ENCODE measurements around the gene ANGPT4.
"Not testable (repeated sequence)": the region's sequence is repeated elsewhere in the genome, so short reads cannot be mapped to it uniquely, and the experiment has no call there.

ANGPT4 gene

GRCh38 chr20:904039-904545 is 12.0 kb downstream of the ANGPT4 start:
- FAIRE-seq = no peak

GRCh38 chr20:897436-897835 is 18.7 kb downstream of the ANGPT4 start:
- not testable (repeated sequence) for FAIRE-seq

GRCh38 chr20:896501-897025 is 19.6 kb downstream of the ANGPT4 start:
- FAIRE-seq = no peak

GRCh38 chr20:892371-892770 is 23.8 kb downstream of the ANGPT4 start:
- not testable (repeated sequence) for FAIRE-seq

GRCh38 chr20:891706-892080 is 24.4 kb downstream of the ANGPT4 start:
- no peak for FAIRE-seq

- no peak for FAIRE-seq
Measured at GRCh38 chr20:891058-891705, 25.0 kb downstream of the ANGPT4 start.

GRCh38 chr20:890666-891057 is 25.5 kb downstream of the ANGPT4 start:
- no peak for FAIRE-seq

GRCh38 chr20:889932-890463 is 26.1 kb downstream of the ANGPT4 start:
- FAIRE-seq = no peak

GRCh38 chr20:889106-889505 is 27.0 kb downstream of the ANGPT4 start:
- FAIRE-seq = no peak

- FAIRE-seq = no peak
Measured at GRCh38 chr20:888057-888456, 28.1 kb downstream of the ANGPT4 start.

GRCh38 chr20:887137-887536 is 29.0 kb downstream of the ANGPT4 start:
- FAIRE-seq = no peak

- FAIRE-seq = no peak
Measured at GRCh38 chr20:884983-885952, 30.9 kb downstream of the ANGPT4 start.

- FAIRE-seq = no peak
Measured at GRCh38 chr20:881783-882144, 34.4 kb downstream of the ANGPT4 start.

- no peak for FAIRE-seq
Measured at GRCh38 chr20:881051-881782, 34.9 kb downstream of the ANGPT4 start.

- no peak for FAIRE-seq
Measured at GRCh38 chr20:879626-880025, 36.5 kb downstream of the ANGPT4 start.

- FAIRE-seq = no peak
Measured at GRCh38 chr20:878511-879307, 37.4 kb downstream of the ANGPT4 start.

- FAIRE-seq = no peak
Measured at GRCh38 chr20:877814-878213, 38.3 kb downstream of the ANGPT4 start.

- FAIRE-seq = no peak
Measured at GRCh38 chr20:875115-875514, 41.0 kb downstream of the ANGPT4 start.

GRCh38 chr20:873875-874607 is 42.1 kb downstream of the ANGPT4 start:
- FAIRE-seq = no peak

GRCh38 chr20:872855-873520 is 43.1 kb downstream of the ANGPT4 start:
- no peak for FAIRE-seq

- FAIRE-seq = no peak
Measured at GRCh38 chr20:871948-872347, 44.2 kb downstream of the ANGPT4 start.

All from TTC549 (cell line).